Fibroblast of skin of back (primary cell): ENCODE measurements around the gene TANC1.
"Not testable (repeated sequence)": the region's sequence is repeated elsewhere in the genome, so short reads cannot be mapped to it uniquely, and the experiment has no call there.

Experiments used
- DNase-seq: peaks from one replicate; pipeline ENCODE4 v3.0.0-alpha.2; 2013

TANC1 gene

GRCh38 chr2:159029936-159030335, 61.5 kb downstream of the TANC1 start:
- DNase-seq = peak; percentile 23

GRCh38 chr2:159030674-159031380, 62.4 kb downstream of the TANC1 start:
- DNase-seq = peak; percentile 77

- DNase-seq = no peak
Observed at GRCh38 chr2:159032146-159032545, 63.7 kb downstream of the TANC1 start.

GRCh38 chr2:159032580-159032979, 64.1 kb downstream of the TANC1 start:
- no peak for DNase-seq

- DNase-seq = peak; percentile 22
Observed at GRCh38 chr2:159034713-159035112, 66.3 kb downstream of the TANC1 start.

- peak; percentile 35 for DNase-seq
Observed at GRCh38 chr2:159035790-159036411, 67.5 kb downstream of the TANC1 start.

GRCh38 chr2:159036461-159036860, 68.0 kb downstream of the TANC1 start:
- DNase-seq = not testable (repeated sequence)

GRCh38 chr2:159041328-159041727, 72.9 kb downstream of the TANC1 start:
- DNase-seq = not testable (repeated sequence)

- DNase-seq = no peak
Observed at GRCh38 chr2:159042115-159042850, 73.8 kb downstream of the TANC1 start.

- DNase-seq = no peak
Observed at GRCh38 chr2:159043710-159044109, 75.3 kb downstream of the TANC1 start.

- peak; percentile 45 for DNase-seq
Observed at GRCh38 chr2:159044804-159045286, 76.4 kb downstream of the TANC1 start.

GRCh38 chr2:159045545-159046454, 77.4 kb downstream of the TANC1 start:
- DNase-seq = peak; percentile 29

GRCh38 chr2:159046966-159047365, 78.5 kb downstream of the TANC1 start:
- peak; percentile 61 for DNase-seq

- DNase-seq = no peak
Observed at GRCh38 chr2:159050426-159050825, 82.0 kb downstream of the TANC1 start.

- DNase-seq = no peak
Observed at GRCh38 chr2:159051133-159051532, 82.7 kb downstream of the TANC1 start.

- no peak for DNase-seq
Observed at GRCh38 chr2:159051661-159052060, 83.2 kb downstream of the TANC1 start.

GRCh38 chr2:159052157-159052601, 83.7 kb downstream of the TANC1 start:
- DNase-seq = no peak

- DNase-seq = peak; percentile 89
Observed at GRCh38 chr2:159053161-159054031, 85.0 kb downstream of the TANC1 start.

GRCh38 chr2:159054032-159054334, 85.5 kb downstream of the TANC1 start:
- DNase-seq = no peak

- peak; percentile 30 for DNase-seq
Observed at GRCh38 chr2:159054985-159055384, 86.5 kb downstream of the TANC1 start.

- no peak for DNase-seq
Observed at GRCh38 chr2:159060518-159060917, 92.1 kb downstream of the TANC1 start.
